Adrenal gland (tissue), 5 donors: ENCODE measurements around the gene SORCS3.

Experiments used
- CTCF ChIP-seq, 6 experiments: fragments of 450-650 bp in 4 of 6; fragments of 200-600 bp in 2 of 6; sonication (generic) in 1 of 6; IDR thresholded peaks; 1 replicate in 5 of 6; 2 replicates in 1 of 6; pipeline versions ENCODE4 v1.5.1 to v1.8.0; 2016 to 2021; ENCODE audit warnings: antibody characterized with exemption in 6 of 6, mild to moderate bottlenecking in 2 of 6, moderate library complexity in 1 of 6
- POLR2A ChIP-seq, 2 donors: fragments of 450-650 bp; IDR thresholded peaks; one replicate each; pipeline ENCODE4 v1.6.1; 2017; ENCODE audit warnings: antibody characterized with exemption in 2 of 2, mild to moderate bottlenecking in 2 of 2, moderate library complexity in 1 of 2
- donor health status: DM: no; HTN: no; CAD: no.

- TF ChIP-seq CTCF (IDR thresholded peaks at IDR 0.05), result no peak
- no peak for TF ChIP-seq POLR2A (IDR thresholded peaks at IDR 0.05)
Measured at GRCh38 chr10:104941662-104942061, 300.6 kb downstream of the SORCS3 start.
